GM21367 (cell line): ENCODE results near the gene TMEM179B.
"Not testable (repeated sequence)": the region's sequence is repeated elsewhere in the genome, so short reads cannot be mapped to it uniquely, and the experiment has no call there.

Experiments used
- ATAC-seq: cut with Tn5 transposase; IDR thresholded peaks from one replicate; pipeline ENCODE4 v1.9.1; 2021; ENCODE audit not compliant: unreplicated experiment

TMEM179B gene, protein sequence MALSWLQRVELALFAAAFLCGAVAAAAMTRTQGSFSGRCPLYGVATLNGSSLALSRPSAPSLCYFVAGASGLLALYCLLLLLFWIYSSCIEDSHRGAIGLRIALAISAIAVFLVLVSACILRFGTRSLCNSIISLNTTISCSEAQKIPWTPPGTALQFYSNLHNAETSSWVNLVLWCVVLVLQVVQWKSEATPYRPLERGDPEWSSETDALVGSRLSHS

DNA sequence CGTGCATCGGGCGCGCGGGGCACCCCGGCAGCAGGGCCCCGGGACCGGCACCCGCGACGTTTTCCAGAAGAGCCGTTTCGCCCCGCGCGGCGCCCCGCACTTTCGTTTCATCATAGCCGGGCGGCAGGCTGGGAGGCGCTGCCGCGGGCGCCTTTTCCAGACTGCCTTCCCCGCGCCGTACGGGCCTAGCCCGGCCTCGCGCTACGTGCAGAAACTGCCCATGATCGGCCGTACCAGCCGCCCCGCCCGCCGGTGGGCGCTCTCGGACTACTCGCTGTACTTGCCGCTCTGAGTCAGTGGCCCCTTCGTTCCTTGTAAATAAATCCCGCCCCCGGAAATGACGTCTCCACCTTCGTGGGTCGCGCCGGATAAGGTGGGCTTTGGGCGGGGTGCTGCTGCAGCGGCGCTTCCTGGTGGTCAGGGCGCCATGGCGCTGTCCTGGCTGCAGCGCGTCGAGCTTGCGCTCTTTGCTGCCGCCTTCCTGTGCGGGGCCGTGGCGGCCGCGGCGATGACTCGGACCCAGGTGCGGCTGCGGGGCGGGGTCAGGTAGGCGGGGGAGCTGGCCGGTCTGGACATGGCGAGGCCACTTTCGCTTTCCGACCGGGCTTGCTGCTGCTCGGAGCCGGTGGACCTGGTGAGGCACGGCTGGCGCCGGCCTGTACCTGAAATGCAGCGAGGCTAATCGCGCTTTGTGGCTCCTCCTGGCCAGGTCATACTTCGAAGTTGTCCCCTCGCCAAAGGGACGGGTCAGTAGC is at the start of gene TMEM179B:
TMEM179B (plus strand) TSS at position 398 of the 755 bp plus-strand sequence; CDS start at position 428, 30 bp downstream.
- ATAC-seq: peak; percentile 61

DNA sequence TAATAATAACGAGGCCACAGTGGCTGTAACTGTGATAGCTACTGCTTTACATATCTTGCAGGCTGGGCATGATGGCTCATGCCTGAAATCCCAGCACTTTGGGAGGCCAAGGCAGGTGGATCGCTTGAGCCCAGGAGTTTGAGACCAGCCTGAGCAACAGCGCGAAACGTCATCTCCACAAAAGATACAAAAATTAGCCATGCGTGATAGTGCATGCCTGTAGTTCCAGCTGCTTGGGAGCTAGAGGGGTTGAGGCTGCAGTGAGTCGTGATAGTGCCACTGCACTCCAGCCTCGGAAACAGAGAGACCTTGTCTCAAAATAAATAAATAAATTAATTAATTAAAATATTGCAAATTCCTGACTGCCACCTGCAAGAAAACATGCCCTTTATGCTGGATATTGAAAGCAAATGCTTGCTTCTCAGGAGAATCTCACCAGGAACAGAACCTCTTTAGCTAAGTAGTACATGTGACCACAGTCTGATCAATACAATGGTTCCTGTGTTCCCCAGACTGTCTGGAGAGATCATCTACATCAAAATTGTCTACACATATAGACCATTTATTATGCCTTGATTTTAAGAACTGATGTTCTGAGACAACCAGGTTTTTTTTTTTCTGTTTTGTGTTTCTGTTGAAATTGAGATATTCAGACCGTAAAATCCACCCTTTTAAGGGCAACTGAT is 39.6 kb upstream of the TMEM179B start:
- no peak for ATAC-seq

DNA sequence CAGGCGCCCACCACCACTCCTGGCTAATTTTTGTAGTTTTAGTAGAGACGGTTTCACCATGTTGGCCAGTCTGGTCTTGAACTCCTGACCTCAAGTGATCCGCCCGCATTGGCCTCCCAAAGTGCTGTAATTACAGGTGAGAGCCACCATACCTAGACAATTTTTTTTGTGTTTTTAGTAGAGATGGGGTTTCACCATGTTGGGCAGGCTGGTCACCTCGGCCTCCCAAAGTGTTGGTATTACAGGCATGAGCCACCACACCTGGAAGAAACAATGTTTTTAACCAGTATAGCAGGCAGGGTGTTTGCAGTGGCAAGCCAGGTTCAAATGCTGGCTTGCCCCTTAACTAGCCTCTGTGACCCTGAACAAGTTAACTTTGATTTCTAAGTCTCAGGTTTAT is 37.3 kb upstream of the TMEM179B start:
- not testable (repeated sequence) for ATAC-seq

DNA sequence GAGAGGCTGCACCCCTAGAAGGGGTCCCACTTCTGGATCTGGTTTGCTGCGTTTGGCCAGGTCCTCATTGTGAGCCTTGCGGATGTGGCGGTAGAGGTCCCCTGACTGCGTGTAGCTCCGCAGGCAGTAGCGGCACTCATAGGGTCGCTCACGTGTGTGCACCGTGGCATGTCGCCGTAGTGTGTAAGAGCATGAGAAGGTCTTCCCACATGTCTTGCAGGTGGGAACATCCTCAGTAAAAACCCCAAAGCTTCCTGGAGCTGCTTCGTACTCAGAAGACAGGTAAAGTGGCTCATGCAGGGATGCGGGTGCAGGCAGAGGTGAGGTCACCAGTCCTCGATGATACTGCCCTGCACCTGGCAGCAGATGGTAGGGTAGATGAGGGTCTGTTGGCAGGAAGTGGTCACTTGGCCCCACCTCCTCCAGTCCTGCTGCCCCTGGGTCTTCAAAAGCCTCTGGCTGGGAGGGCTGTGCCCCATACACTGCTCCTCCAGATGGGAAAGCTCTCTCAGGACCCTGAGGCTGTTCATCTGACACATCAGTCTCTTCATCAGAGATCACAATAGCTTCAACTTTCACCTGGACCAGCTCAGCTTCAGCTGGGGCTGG is 34.9 kb upstream of the TMEM179B start:
- no peak for ATAC-seq

DNA sequence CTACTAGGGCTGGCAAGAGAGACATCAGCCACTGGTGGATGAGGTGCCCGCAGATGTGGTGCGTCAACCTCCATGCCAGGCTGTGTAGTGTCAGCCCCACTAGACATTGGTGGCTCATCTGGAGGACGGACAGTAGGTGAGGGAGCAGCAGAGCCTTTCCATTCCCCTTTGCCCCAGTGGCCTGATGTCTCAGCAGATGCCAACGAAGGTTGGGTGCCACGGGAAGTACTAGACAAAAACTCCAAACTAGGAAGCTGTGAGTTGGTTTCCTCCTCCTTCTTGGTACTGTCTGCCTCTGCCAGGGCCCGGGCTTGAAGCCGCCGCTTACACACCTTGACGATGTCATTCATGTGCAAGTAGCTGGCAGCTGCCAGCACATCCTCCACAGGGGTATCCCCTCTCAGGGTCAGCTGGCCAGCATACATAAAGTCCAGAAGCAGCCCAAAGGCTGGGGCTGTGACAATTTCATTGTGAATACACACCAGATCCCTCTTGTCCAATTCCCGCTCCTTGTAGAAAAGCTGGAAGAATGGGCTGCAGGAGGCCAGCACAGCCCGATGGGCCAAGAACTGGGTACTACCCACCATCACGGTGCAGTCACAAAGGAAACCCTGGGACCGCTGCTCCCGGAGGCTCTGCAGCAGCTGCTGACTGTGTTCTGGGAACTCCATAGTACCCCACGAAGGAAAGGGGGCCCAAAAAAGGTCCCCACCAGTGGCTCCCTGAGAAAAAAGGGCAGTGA is 34.0 kb upstream of the TMEM179B start:
- no peak for ATAC-seq

DNA sequence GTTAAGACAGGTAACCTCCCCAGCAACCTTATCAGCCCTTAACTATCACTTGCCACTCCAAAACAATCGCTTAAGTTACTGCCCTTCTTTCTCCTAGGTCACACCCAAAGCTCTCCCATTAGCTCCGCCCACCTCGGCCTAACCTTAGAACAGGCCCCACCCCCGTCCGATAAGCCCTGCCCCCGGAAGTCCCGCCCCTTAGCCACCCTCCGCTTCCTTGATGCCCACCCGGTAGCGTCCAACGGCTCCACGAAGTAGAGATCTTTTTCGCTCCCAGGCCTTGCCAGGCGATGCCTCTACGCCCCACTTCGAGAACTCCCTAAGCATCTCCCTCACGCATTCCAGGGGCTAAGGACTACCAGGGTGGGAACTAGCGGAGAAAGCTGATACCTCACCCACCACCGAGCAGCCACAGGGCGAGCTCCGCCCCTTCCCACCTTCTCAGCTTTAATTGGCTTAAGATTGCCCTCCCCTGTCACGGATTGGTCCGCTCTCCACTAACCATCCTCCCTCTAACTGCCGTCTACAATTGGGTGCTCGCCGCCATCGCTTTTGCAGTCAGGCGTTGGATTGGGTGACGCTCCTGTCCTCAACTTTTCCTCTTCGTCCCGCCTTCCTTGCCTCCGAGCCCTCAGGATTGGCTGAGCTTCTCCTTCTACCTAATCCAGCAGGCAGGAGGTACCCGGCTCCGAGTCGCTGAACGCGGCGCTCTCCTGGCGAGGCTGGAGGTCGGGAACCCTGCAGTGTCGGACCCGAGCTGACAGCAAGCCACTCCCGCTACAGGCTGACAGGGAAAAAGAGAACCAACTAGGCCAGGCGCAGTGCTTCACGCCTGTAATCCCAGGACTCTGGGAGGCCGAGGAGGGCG is 33.2 kb upstream of the TMEM179B start, which contains the start of gene ZBTB3:
ZBTB3 (minus strand) TSS at position 425 of the 868 bp plus-strand sequence. CDS start 496 bp downstream, outside the sequence.
- peak; percentile 95 for ATAC-seq

DNA sequence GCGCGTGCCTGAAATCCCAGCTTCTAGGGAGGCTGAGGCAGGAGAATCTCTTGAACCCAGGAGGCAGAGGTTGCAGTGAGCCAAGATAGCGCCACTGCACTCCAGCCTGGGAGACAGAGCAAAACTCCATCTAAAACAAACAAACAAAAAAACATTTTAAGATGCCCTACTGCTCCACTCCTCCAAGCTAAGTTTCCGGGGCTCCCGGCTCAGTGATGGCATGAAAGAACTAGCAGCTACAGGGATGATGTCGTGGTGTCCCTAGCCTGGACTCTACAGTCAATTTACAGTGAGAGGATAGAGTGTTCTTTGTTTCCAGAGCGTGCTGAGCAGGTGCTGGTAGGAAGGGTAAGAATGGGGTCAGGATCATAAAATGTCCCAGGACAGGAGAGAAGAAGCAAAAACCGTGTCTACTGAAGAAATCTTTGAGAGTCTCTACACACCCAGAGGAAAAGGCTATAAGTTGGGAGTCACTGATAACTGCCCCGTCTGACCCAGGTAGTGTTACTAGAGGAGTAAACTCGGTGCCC is 32.1 kb upstream of the TMEM179B start:
- ATAC-seq: no peak

DNA sequence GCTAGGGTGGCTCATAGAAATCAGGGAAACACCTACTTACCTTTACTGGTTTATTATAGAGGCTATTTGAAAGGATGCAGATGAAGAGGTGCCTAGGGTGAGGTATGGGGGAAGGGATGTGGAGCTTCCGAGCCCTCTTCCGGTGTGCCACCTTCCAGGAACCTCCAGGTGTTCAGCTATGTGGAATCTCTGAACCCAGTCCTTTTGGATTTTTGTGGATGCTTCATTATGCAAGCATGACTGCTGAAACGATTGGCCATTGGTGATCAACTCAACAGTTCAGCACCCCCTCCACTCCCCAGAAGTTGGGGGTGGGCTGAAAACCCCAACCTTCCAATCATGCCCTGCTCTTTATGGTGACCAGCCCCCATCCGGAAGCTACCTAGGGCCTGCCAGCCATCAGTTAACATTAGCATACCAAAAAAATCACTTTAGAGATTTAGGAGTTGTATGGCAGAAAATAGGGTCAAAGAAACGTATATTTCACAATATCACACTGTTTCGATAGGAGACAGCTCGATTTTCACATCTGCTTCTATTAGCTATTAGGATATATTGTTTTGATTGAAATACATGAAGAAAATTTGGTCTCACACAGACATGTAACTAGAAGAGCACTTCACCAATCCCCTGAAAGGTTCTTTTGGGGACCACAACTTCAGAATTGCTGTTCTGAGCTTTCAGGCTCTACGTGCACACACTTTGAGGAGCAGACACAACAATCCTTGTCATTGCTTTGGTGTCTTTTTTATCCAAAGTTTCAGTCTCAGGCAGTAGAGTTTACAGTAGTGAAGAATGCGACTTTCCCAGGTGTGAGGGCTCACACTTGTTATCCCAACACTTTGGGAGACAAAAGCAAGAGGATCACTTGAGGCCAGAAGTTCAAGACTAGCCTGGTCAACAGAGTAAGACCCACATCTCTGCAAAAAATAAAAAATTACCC is 29.1 kb upstream of the TMEM179B start:
- ATAC-seq: no peak

DNA sequence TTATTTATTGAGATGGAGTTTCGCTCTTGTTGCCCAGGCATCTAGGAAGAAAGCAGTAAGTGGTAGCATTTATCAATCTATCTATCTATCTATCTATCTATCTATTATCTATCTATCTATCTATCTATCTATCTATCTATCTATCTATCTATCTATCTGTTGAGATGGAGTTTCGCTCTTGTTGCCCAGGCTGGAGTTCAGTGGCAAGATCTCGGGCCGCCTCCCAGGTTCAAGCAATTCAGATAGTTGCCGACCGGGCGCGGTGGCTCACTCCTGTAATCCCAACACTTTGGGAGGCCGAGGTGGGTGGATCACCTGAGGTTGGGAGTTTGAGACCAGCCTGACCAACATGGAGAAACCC is 26.4 kb upstream of the TMEM179B start:
- ATAC-seq: not testable (repeated sequence)

DNA sequence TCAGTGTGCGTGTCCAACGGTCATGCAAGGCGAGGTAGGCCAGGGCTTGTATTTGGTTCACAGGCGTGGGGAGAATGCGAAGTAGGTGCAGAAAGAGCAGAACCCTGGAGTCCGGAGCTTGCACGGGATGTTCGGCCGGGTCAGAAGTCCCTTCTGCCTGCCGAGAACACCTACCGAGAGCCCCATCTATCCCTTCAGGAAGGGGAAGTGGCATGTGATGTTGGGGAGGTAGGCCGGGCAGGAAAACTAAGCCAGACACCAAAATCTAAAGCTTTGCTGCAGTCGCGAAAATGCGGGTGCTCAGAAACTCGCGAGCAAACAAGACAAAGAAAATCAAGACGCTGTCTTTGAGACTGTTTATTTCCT is 16.4 kb upstream of the TMEM179B start:
- no peak for ATAC-seq

DNA sequence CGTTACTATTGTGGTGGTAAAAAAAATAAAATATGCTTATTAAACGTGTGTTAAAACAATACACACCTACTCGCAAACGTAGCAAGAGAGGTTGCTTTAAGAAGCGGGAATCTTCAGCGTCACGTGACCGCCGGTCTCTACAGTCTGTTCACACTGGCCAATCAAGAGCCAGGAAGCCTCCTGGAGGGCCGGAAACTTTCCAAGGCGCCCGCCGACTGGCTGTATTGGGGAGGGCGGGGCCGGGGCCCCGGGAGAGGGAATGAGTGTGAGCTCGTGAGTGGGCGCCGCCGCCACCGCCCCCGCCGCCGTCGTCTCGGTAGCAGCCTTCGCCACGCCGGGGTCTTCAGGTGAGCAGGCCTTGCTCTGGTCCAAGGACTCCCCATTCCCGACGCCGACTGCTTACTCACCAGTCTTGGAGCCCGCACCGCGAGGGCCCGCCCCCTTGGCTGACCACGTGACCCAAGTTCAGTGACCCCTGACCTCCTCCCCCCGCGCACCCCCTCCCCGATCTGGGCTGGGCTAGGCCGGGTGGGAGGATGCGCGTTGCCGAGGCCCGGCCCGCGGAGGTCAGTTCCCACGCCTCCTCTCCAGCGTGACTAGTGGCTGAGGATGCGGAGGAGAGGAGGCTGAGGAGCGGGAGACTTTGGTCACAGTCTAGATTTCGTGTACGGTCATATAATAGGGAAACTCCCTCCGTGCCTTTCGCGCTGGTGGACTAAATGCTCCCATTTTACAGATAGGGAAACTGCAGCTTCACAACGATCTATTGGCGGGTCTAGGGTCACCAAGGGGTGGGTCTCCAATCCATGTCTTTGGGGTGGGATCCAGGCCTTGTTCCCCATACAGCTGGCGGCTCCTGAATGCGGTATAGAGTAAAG is 15.8 kb upstream of the TMEM179B start, which contains the start of gene TAF6L:
TAF6L (plus strand) TSS at position 253 of the 878 bp plus-strand sequence. CDS start 4,388 bp downstream, outside the sequence.
- ATAC-seq: peak; percentile 65

DNA sequence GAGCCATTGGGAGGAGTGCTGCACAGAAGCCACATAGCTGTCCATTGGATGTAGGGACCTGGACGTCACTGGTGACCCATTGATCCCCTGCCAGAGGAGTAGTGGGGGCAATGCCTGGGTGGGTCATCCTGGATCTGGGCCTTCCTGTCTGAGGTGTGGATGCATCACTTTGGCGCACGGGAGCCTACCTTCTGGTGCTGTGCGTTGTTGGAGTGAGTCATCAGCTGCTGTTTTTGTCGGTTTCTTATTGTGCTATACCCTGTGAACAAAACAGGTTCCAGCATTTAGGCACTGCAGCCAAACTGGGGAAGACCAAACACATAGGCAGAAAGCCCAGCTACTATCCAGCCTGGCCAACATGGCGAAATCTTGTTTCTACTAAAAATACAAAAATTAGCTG is 12.8 kb upstream of the TMEM179B start:
- no peak for ATAC-seq

DNA sequence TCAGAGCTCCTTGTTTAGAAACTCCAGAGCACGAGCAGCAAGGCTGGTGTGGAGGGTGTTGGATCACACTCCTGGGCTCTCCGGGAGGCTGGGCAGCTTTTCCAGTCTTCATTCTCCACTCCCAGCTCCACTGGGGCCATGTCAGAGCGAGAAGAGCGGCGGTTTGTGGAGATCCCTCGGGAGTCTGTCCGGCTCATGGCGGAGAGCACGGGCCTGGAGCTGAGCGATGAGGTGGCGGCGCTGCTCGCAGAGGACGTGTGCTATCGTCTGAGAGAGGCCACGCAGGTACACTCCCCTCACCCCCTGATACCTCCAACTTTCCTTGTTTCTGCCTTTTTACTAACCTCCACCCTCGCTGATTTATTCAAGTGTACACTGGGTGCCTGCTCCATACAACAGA is 11.6 kb upstream of the TMEM179B start:
- no peak for ATAC-seq

DNA sequence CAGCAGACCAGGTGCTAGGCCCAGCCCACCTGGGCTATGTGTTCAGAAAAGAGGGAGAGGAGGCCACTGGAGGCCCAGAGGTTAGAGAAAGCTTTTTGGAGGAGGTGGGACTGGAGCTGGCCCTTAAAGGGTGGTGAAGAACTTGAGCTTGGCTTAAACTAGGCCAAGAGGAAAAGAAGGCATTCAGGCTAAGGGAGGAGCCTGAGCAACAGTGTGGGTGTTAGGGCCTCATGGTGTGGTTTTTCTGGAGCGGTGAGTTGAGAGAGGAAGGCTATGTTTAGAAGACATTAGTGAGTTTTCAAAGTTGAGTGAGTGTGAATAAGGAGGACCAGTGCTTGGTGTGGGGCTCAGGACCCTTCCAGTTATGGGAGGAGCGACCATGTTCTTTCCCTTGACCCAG is 9.8 kb upstream of the TMEM179B start:
- ATAC-seq: no peak

DNA sequence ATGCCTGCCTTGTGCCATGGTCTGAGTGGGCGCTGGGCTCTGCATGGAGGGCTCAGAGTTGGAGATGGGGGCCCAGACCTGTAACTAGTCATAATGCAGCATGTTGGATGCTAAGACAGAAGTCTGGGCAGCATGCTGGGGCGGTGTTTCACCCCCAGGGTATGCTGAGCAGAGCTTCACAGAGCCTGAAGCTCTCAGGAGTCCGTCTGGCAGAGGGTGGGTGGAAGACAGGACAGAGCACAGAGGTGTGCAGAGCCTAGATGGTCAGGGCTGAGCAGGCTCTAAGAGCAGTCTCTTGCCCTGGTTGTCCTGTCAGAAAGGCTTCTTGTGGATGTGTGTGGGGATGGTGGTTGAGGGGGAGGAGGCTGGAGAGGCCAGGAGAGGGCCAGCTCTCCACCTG is 8.8 kb upstream of the TMEM179B start:
- no peak for ATAC-seq

DNA sequence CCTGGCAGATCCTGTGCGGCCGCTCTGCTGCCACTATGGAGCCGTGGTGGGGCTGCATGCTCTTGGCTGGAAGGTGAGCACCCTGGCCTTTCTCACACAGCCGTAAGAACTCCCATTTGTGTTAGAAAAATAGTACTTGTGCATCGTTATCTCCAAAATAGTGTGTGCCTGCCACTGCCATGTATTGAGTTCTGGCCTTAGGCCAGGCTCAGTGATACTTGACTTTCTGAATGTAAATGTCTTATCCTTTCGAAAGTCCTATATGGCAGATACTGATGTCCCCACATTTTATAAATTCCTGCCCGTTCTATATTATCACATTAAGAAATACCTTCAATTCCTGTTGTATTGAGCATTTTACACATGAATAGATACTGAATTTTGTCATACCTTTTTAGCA is 4.4 kb upstream of the TMEM179B start:
- no peak for ATAC-seq

DNA sequence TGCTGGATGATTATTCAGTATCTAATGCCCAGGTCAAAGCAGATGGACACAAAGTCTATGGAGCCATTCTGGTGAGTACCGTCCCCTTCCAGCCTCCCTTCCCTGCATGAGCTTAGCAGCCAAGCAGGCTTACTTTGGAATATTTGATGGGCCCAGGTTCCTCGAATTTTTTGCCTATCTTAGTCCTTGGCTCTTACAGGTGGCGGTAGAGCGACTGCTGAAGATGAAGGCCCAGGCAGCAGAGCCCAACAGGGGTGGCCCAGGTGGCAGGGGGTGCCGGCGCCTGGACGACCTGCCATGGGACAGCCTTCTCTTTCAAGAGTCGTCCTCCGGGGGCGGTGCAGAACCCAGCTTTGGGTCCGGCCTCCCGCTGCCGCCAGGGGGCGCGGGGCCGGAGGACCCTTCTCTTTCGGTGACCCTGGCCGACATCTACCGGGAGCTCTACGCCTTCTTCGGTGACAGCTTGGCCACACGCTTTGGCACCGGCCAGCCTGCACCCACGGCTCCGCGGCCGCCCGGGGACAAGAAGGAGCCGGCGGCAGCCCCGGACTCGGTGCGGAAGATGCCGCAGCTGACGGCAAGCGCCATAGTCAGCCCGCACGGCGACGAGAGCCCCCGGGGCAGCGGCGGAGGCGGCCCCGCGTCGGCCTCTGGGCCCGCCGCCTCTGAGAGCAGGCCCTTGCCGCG is 741 bp upstream of the TMEM179B start:
- ATAC-seq: peak; percentile 52
